RWPE1 (cell line): ENCODE results near the gene SPRN.

Experiments
- CTCF ChIA-PET: fragments of 350-600 bp; sonication (Branson Sonifier 250); formaldehyde crosslinking; extraction: SDS; loops from one replicate; lab custom pipeline; 2021; lab: Yijun Ruan, JAX
- POLR2A ChIA-PET: fragments of 400-600 bp; formaldehyde crosslinking; extraction: SDS; loops from one replicate; lab custom pipeline; 2020; ENCODE audit warnings: antibody characterized with exemption; ENCODE audit not compliant: low non-redundant PET; lab: Yijun Ruan, JAX
- DNase-seq: peaks from one replicate; pipeline ENCODE4 v3.0.0; 2012; ENCODE audit warnings: low spot score
- H3K27ac ChIP-seq: fragments of 450-650 bp; 2 replicates; pipeline ENCODE4 v1.5.1; 2017
- CTCF ChIP-seq: fragments of 450-650 bp; conservative IDR thresholded peaks from 2 replicates; pipeline ENCODE4 v1.5.1; 2017; ENCODE audit warnings: low read depth, mild to moderate bottlenecking

The SPRN gene

GRCh38 chr10:133460208-133460769 is 35.9 kb upstream of the SPRN start:
- ChIA-PET POLR2A (interaction anchor here (0.5 kb wide), 1 partner anchor 58 kb away, joined by 6 read pairs; no protein-coding TSS in a partner anchor), CTCF (no interaction called here)
- DNase-seq = no peak
- no peak for TF ChIP-seq CTCF
- no peak overlapping the region for H3K27ac ChIP-seq

GRCh38 chr10:133459454-133460207 is 35.2 kb upstream of the SPRN start:
- ChIA-PET POLR2A (interaction anchor here (0.5 kb wide), 1 partner anchor 58 kb away, joined by 6 read pairs; no protein-coding TSS in a partner anchor), CTCF (no interaction called here)
- H3K27ac ChIP-seq = no peak overlapping the region
- no peak for TF ChIP-seq CTCF
- DNase-seq = no peak

- POLR2A ChIA-PET = no interaction called here
- no peak for DNase-seq
- CTCF ChIA-PET = no interaction called here
- H3K27ac ChIP-seq = no peak overlapping the region
- no peak for TF ChIP-seq CTCF
Observed at GRCh38 chr10:133458710-133459453, 34.5 kb upstream of the SPRN start.

- no peak overlapping the region for H3K27ac ChIP-seq
- DNase-seq = no peak
- ChIA-PET CTCF (no interaction called here), POLR2A (no interaction called here)
- no peak for TF ChIP-seq CTCF
Observed at GRCh38 chr10:133458021-133458709, 33.7 kb upstream of the SPRN start.

- ChIA-PET CTCF (no interaction called here), POLR2A (interaction anchor here (0.7 kb wide), 1 partner anchor 8 kb away, joined by 3 read pairs; no protein-coding TSS in a partner anchor)
- no peak for TF ChIP-seq CTCF
- H3K27ac ChIP-seq = no peak overlapping the region
- no peak for DNase-seq
Observed at GRCh38 chr10:133457100-133457841, 32.8 kb upstream of the SPRN start.
